PC-3 (cell line): Measurements from ENCODE around the gene C3AR1. TPM values are rescaled to one million over a fixed set of nuclear protein-coding genes. Genes with fewer than 3 reads are reported as not detected.
"Not testable (repeated sequence)": the region's sequence is repeated elsewhere in the genome, so short reads cannot be mapped to it uniquely, and the experiment has no call there.

Experiments used
- ATAC-seq: fragments of 200-7000 bp; cut with Tn5 transposase; 2 replicates; pipeline ENCODE4 v1.9.1; 2020; ENCODE audit warnings: mild to moderate bottlenecking, moderate library complexity
- BruUV-seq: library from RNA; stranded (reverse); fragments of 400-500 nt; replicated peaks from 2 replicates; lab custom pipeline; 2021; lab: Mats Ljungman, UMichigan
- CTCF ChIA-PET: fragments of 300-600 bp; sonication (Branson Sonifier 250); formaldehyde crosslinking; loops from one replicate; lab custom pipeline; 2022; ENCODE audit warnings: antibody characterized with exemption; lab: Charles Lee
- POLR2A ChIA-PET: fragments of 300-600 bp; sonication (Branson Sonifier 250); formaldehyde crosslinking; loops from one replicate; lab custom pipeline; 2022; ENCODE audit warnings: antibody characterized with exemption; ENCODE audit not compliant: unreplicated experiment; lab: Charles Lee
- DNase-seq: peaks from one replicate; pipeline ENCODE4 v3.0.0-alpha.2; 2015
- H2AFZ ChIP-seq: fragments of 300-600 bp; sonication (generic); 2 replicates; pipeline ENCODE4 v1.6.0; 2016; ENCODE audit warnings: antibody characterized with exemption, low read length
- H3F3A ChIP-seq: fragments of 300-600 bp; sonication (generic); one replicate; pipeline ENCODE4 v1.6.0; 2017; ENCODE audit warnings: antibody characterized with exemption, low read length, control low read depth, mild to moderate bottlenecking; ENCODE audit not compliant: unreplicated experiment
- H3K27ac ChIP-seq: fragments of 300-600 bp; sonication (generic); 2 replicates; pipeline ENCODE4 v1.5.1; 2016; ENCODE audit warnings: mild to moderate bottlenecking, low read length
- H3K27me3 ChIP-seq: fragments of 300-600 bp; sonication (generic); 2 replicates; pipeline ENCODE4 v1.6.1; 2016; ENCODE audit warnings: low read length, mixed read lengths
- H3K36me3 ChIP-seq: fragments of 300-600 bp; sonication (generic); 2 replicates; pipeline ENCODE4 v1.6.1; 2016; ENCODE audit warnings: low read depth, mixed run types, low read length, mixed read lengths
- H3K4me1 ChIP-seq: fragments of 300-600 bp; sonication (generic); 2 replicates; pipeline ENCODE4 v1.5.1; 2016; ENCODE audit warnings: low read length; ENCODE audit not compliant: insufficient read depth
- H3K4me2 ChIP-seq: fragments of 300-600 bp; sonication (generic); 2 replicates; pipeline ENCODE4 v1.6.0; 2016; ENCODE audit warnings: low read length
- H3K4me3 ChIP-seq: fragments of 300-600 bp; sonication (generic); 2 replicates; pipeline ENCODE4 v1.5.1; 2016; ENCODE audit warnings: mild to moderate bottlenecking, low read length, mixed read lengths
- H3K79me2 ChIP-seq: fragments of 300-600 bp; sonication (generic); 2 replicates; pipeline ENCODE4 v1.6.1; 2017; ENCODE audit warnings: low read length, mixed read lengths
- H3K9ac ChIP-seq: fragments of 300-600 bp; sonication (generic); 2 replicates; pipeline ENCODE4 v1.6.0; 2016; ENCODE audit warnings: mild to moderate bottlenecking, low read length
- H3K9me2 ChIP-seq: fragments of 300-600 bp; sonication (generic); replicated peaks from 2 replicates; pipeline ENCODE4 v1.6.1; 2016; ENCODE audit warnings: mixed run types, low read length, mixed read lengths
- H3K9me3 ChIP-seq: fragments of 300-600 bp; sonication (generic); 2 replicates; pipeline ENCODE4 v1.6.1; 2016; ENCODE audit warnings: low read length, mixed read lengths
- H4K20me1 ChIP-seq: fragments of 300-600 bp; sonication (generic); 2 replicates; pipeline ENCODE4 v1.6.1; 2016; ENCODE audit warnings: low read length, mixed read lengths
- EZH2 ChIP-seq: fragments of 300-600 bp; sonication (generic); IDR thresholded peaks from one replicate; pipeline ENCODE4 v1.6.1; 2017; ENCODE audit warnings: antibody characterized with exemption, mild to moderate bottlenecking, low read length; ENCODE audit not compliant: unreplicated experiment
- EZH2phosphoT487 ChIP-seq: fragments of 300-600 bp; sonication (generic); IDR thresholded peaks from 2 replicates; pipeline ENCODE4 v1.6.1; 2018; ENCODE audit warnings: mild to moderate bottlenecking, antibody characterized with exemption, low read length, borderline replicate concordance
- intact Hi-C: fragments of 100-400 bp; cut with micrococcal nuclease; formaldehyde crosslinking; loops from 2 replicates; pipeline ENCODE4 v1.9.0; 2023
- total RNA-seq: library from RNA; depleted of rRNA; stranded (reverse); fragments of >200 nt; gene quantifications from 2 replicates; pipeline ENCODE4 v1.2.3, GENCODE V29; 2014
- TF ChIP-seq, protein P1 (sequence below): fragments of 300-600 bp; sonication (generic); conservative IDR thresholded peaks from 2 replicates; pipeline ENCODE4 v1.5.1; 2017; ENCODE audit warnings: antibody characterized with exemption, low read depth, mild to moderate bottlenecking, low read length

Gene C3AR1
- total RNA-seq, 1 experiment from 2014 or later, result not detected

DNA sequence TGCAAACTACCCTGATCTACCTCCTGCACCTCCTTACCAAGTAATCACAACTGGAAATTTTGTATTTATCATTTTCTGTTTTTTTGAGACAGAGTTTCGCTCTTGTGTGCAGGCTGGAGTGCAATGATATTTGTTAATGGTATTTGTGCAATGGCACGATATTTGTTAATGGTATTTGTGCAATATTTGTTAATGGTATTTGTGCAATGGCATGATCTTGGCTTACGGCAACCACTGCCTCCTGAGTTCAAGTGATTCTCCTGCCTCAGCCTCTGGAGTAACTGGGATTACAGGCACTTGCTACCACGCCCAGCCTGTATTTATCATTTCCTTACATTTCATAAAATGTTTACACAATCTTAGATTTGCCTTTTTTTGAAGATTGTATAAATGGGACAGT lies 10.2 kb upstream of the C3AR1 start:
- TF ChIP-seq, protein P1, sequence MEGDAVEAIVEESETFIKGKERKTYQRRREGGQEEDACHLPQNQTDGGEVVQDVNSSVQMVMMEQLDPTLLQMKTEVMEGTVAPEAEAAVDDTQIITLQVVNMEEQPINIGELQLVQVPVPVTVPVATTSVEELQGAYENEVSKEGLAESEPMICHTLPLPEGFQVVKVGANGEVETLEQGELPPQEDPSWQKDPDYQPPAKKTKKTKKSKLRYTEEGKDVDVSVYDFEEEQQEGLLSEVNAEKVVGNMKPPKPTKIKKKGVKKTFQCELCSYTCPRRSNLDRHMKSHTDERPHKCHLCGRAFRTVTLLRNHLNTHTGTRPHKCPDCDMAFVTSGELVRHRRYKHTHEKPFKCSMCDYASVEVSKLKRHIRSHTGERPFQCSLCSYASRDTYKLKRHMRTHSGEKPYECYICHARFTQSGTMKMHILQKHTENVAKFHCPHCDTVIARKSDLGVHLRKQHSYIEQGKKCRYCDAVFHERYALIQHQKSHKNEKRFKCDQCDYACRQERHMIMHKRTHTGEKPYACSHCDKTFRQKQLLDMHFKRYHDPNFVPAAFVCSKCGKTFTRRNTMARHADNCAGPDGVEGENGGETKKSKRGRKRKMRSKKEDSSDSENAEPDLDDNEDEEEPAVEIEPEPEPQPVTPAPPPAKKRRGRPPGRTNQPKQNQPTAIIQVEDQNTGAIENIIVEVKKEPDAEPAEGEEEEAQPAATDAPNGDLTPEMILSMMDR, result no peak
- TF ChIP-seq EZH2phosphoT487 (no peak), EZH2 (no peak)
- Histone ChIP-seq H2AFZ (no peak overlapping the region), H3K27me3 (no peaks in the 10 kb centered on the region), H3K4me2 (no peak overlapping the region), H4K20me1 (no peaks in the 10 kb centered on the region), H3K79me2 (peaks cover 8% of the 10 kb centered on the region), H3F3A (no peaks in the 10 kb centered on the region), H3K9ac (no peak overlapping the region), H3K9me3 (no peaks in the 10 kb centered on the region), H3K27ac (no peak overlapping the region), H3K9me2 (no peaks in the 10 kb centered on the region), H3K4me1 (peaks cover 22% of the 10 kb centered on the region), H3K36me3 (no peaks in the 10 kb centered on the region), H3K4me3 (no peak overlapping the region)
- BruUV-seq, result no TSS peak
- ATAC-seq (no peak), DNase-seq (no peak)
- ChIA-PET POLR2A (no interaction called here), CTCF (interaction anchor here (2.4 kb wide), 1 partner anchor 30 kb away, joined by 23 read pairs; no protein-coding TSS in a partner anchor)
- intact Hi-C loops, result loop anchor here (5.0 kb wide), 1 partner anchor 44 kb away; the partner anchor contains the start of gene FOXJ2

DNA sequence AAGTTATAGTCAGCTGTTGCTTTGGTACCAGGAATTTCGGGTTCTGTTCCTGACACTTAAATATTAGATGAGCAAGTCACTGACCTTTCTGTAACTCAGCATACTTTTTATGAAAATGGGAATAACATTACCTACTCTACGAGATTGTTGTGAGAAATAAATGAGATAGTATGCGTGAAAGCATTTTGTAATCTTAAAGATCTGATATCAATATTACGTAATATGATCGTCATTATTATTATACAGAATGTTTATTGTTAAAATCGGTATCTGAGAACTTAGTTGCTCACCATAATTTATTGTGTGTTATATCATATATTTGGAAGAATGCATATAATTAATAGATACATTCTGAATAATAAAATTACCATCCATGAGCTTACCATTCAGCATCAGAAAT lies 9.8 kb upstream of the C3AR1 start:
- Histone ChIP-seq H3K9me3 (no peaks in the 10 kb centered on the region), H3K27me3 (no peaks in the 10 kb centered on the region), H3F3A (no peaks in the 10 kb centered on the region), H3K79me2 (0 out of 2 replicates have a peak, but pooled peaks cover 4% of the 10 kb centered on the region), H2AFZ (no peak overlapping the region), H3K27ac (no peak overlapping the region), H3K4me1 (peaks cover 18% of the 10 kb centered on the region), H4K20me1 (no peaks in the 10 kb centered on the region), H3K4me2 (no peak overlapping the region), H3K4me3 (no peak overlapping the region), H3K9me2 (no peaks in the 10 kb centered on the region), H3K36me3 (no peaks in the 10 kb centered on the region), H3K9ac (no peak overlapping the region)
- DNase-seq (no peak), ATAC-seq (no peak)
- CTCF ChIA-PET, result no interaction called here
- TF ChIP-seq EZH2phosphoT487 (no peak), EZH2 (no peak)
- TF ChIP-seq, protein P1, result no peak
- BruUV-seq, result no TSS peak
- intact Hi-C loops, result loop anchor here (5.0 kb wide), 1 partner anchor 44 kb away; the partner anchor contains the start of gene FOXJ2
- POLR2A ChIA-PET, result no interaction called here

DNA sequence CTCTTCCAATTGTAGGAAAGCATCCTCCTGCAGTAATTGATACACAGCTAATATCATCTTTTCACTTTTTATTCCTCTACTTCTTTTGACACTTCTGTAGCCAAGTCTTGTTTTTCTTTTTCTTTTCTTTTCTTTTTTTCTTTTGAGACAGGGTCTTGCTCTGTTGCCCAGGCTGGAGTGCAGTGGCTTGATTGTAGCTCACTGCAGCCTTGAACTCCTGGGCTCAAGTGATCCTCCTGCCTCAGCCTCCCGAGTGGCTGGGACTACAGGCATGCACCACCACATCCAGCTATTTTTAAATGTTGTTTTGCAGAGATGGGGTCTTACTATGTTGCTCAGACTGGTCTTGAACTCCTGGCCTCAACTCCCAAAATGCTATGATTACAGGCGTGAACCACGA lies 5.7 kb upstream of the C3AR1 start:
- H2AFZ ChIP-seq, H3K9ac ChIP-seq, H4K20me1 ChIP-seq, H3K9me2 ChIP-seq, DNase-seq, H3K4me2 ChIP-seq, H3K4me3 ChIP-seq, BruUV-seq, H3K4me1 ChIP-seq, H3K36me3 ChIP-seq, intact Hi-C loops, POLR2A ChIA-PET, H3F3A ChIP-seq, H3K79me2 ChIP-seq, CTCF ChIA-PET, H3K27me3 ChIP-seq, H3K9me3 ChIP-seq, H3K27ac ChIP-seq, ATAC-seq: not testable (repeated sequence)
